Measurements from ENCODE around the gene SOX6. TPM values are rescaled to one million over a fixed set of nuclear protein-coding genes. Genes with fewer than 3 reads are reported as not detected.

SOX6 gene
- total RNA-seq, 1 experiment from 2014 or later: 5.1 TPM

DNA sequence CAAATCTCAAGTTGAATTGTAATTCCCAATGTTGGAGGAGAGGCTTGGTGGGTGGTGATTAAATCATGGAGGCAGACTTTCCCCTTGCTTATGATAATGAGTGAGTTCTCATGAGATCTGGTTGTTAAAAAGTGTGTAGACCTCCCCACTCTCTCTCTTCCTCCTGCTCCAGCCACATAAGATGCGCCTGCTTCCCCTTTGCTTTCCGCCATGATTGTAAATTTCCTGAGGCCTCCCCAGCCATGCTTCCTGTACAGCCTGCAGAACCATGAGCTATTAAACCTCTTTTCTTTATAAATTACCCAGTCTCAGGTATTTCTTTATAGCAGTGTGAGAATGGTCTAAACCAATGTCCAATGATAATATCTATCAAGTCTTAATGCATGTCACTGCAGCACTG is 34.2 kb downstream of the SOX6 start:
- Histone ChIP-seq H3K27ac (no peak overlapping the region), H2AFZ (no peak overlapping the region), H3K36me3 (ENCODE audit: low read depth) (no peaks in the 10 kb centered on the region), H3K9me3 (ENCODE audit: insufficient read depth, low read depth) (no peaks in the 10 kb centered on the region), H3K4me3 (no peak overlapping the region), H3K27me3 (ENCODE audit: insufficient read depth, low read depth) (no peaks in the 10 kb centered on the region), H3K4me1 (replicated peaks; ENCODE audit: insufficient read depth) (no peaks in the 10 kb centered on the region), H4K20me1 (ENCODE audit: insufficient read depth) (no peaks in the 10 kb centered on the region), H3K4me2 (no peak overlapping the region), H3K9me2 (ENCODE audit: insufficient read depth) (no peaks in the 10 kb centered on the region), H3K79me2 (ENCODE audit: low read depth) (no peaks in the 10 kb centered on the region), H3F3A (ENCODE audit: insufficient read depth, low read depth) (no peaks in the 10 kb centered on the region)
- intact Hi-C loops (cut with micrococcal nuclease; ENCODE audit: unreplicated experiment): no loop called here
- no peak for DNase-seq
- ChIA-PET CTCF (no interaction called here), POLR2A (ENCODE audit: unreplicated experiment) (no interaction called here)
- no TSS peak for BruUV-seq (replicated peaks)
- TF ChIP-seq, protein P1, sequence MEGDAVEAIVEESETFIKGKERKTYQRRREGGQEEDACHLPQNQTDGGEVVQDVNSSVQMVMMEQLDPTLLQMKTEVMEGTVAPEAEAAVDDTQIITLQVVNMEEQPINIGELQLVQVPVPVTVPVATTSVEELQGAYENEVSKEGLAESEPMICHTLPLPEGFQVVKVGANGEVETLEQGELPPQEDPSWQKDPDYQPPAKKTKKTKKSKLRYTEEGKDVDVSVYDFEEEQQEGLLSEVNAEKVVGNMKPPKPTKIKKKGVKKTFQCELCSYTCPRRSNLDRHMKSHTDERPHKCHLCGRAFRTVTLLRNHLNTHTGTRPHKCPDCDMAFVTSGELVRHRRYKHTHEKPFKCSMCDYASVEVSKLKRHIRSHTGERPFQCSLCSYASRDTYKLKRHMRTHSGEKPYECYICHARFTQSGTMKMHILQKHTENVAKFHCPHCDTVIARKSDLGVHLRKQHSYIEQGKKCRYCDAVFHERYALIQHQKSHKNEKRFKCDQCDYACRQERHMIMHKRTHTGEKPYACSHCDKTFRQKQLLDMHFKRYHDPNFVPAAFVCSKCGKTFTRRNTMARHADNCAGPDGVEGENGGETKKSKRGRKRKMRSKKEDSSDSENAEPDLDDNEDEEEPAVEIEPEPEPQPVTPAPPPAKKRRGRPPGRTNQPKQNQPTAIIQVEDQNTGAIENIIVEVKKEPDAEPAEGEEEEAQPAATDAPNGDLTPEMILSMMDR (conservative IDR thresholded peaks at IDR 0.05): no peak
- no peak for TF ChIP-seq EZH2 (IDR thresholded peaks at IDR 0.05; ENCODE audit: low read depth)

DNA sequence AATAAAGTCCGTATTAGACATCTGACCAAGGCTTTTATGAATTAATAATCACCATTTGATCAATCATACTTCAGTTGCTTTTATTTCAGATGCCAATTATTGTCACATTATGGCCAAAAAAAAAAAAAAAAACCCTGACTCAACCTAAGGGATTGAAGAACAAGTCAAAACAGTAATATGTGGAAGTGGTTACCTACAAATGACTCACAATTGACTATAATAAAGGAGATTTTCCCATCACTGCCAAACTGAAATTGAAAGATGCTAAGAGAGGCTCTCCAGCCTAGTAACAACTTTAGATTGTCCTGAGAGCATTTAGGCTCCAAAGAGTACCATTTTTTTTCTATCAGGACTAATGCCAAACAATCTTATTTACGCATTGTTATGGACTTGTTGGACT is 35.2 kb downstream of the SOX6 start:
- no peak overlapping the region for H2AFZ ChIP-seq
- no peaks in the 10 kb centered on the region for H3K27me3 ChIP-seq (ENCODE audit: insufficient read depth, low read depth)
- H3K79me2 ChIP-seq (ENCODE audit: low read depth): no peaks in the 10 kb centered on the region
- no peaks in the 10 kb centered on the region for H3F3A ChIP-seq (ENCODE audit: insufficient read depth, low read depth)
- DNase-seq: no peak
- no peak overlapping the region for H3K4me3 ChIP-seq
- no peak overlapping the region for H3K4me2 ChIP-seq
- ChIA-PET POLR2A (ENCODE audit: unreplicated experiment) (no interaction called here), CTCF (no interaction called here)
- intact Hi-C loops (cut with micrococcal nuclease; ENCODE audit: unreplicated experiment): no loop called here
- no peaks in the 10 kb centered on the region for H4K20me1 ChIP-seq (ENCODE audit: insufficient read depth)
- H3K9me2 ChIP-seq (ENCODE audit: insufficient read depth): no peaks in the 10 kb centered on the region
- no peak overlapping the region for H3K27ac ChIP-seq
- no peaks in the 10 kb centered on the region for H3K9me3 ChIP-seq (ENCODE audit: insufficient read depth, low read depth)
- H3K36me3 ChIP-seq (ENCODE audit: low read depth): no peaks in the 10 kb centered on the region
- no peaks in the 10 kb centered on the region for H3K4me1 ChIP-seq (replicated peaks; ENCODE audit: insufficient read depth)
- TF ChIP-seq, protein P1 (conservative IDR thresholded peaks at IDR 0.05): no peak
- no peak for TF ChIP-seq EZH2 (IDR thresholded peaks at IDR 0.05; ENCODE audit: low read depth)
- no TSS peak for BruUV-seq (replicated peaks)

DNA sequence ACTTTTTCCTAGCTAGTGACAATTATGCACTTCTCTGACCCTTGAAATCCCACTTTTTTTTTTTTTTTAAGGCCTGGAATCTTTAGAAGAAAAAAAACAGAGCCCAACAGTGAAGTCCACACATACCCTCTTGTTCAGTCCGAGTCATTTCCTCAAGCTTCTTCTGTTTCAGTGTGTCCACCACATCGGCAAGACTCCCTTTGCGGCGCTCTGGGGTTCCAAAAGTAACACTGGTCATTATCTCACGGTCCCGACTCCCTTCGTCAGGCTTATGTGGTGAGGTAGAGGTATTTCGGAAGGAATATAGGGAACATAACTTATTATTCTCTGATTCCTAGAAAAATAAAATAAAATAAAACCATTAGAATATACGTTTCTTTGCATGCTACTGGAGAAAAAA is 38.0 kb downstream of the SOX6 start:
- H3K9me3 ChIP-seq (ENCODE audit: insufficient read depth, low read depth): no peaks in the 10 kb centered on the region
- POLR2A ChIA-PET (ENCODE audit: unreplicated experiment): no interaction called here
- no peak overlapping the region for H3K4me3 ChIP-seq
- H3F3A ChIP-seq (ENCODE audit: insufficient read depth, low read depth): no peaks in the 10 kb centered on the region
- no peak overlapping the region for H3K4me2 ChIP-seq
- intact Hi-C loops (cut with micrococcal nuclease; ENCODE audit: unreplicated experiment): no loop called here
- no peaks in the 10 kb centered on the region for H4K20me1 ChIP-seq (ENCODE audit: insufficient read depth)
- TF ChIP-seq, protein P1 (conservative IDR thresholded peaks at IDR 0.05): no peak
- TF ChIP-seq EZH2 (IDR thresholded peaks at IDR 0.05; ENCODE audit: low read depth): no peak
- H3K36me3 ChIP-seq (ENCODE audit: low read depth): no peaks in the 10 kb centered on the region
- no peaks in the 10 kb centered on the region for H3K79me2 ChIP-seq (ENCODE audit: low read depth)
- no peaks in the 10 kb centered on the region for H3K27me3 ChIP-seq (ENCODE audit: insufficient read depth, low read depth)
- H3K27ac ChIP-seq: no peak overlapping the region
- no peak overlapping the region for H2AFZ ChIP-seq
- DNase-seq: no peak
- no peaks in the 10 kb centered on the region for H3K4me1 ChIP-seq (replicated peaks; ENCODE audit: insufficient read depth)
- CTCF ChIA-PET: no interaction called here
- H3K9me2 ChIP-seq (ENCODE audit: insufficient read depth): no peaks in the 10 kb centered on the region
- BruUV-seq (replicated peaks): no TSS peak
